Neural cell (in vitro differentiated cells): Measurements from ENCODE around the gene RBPJL.

Experiments
- RAD21 ChIP-seq: fragments of 450-650 bp; conservative IDR thresholded peaks from 2 replicates; pipeline ENCODE4 v1.6.1; 2014; ENCODE audit warnings: antibody characterized with exemption, mild to moderate bottlenecking, moderate library complexity
- TF ChIP-seq, protein P1 (sequence below): fragments of 450-650 bp; IDR thresholded peaks from 2 replicates; pipeline ENCODE4 v1.5.1; 2014; ENCODE audit warnings: antibody characterized with exemption, mild to moderate bottlenecking, moderate library complexity; ENCODE audit not compliant: poor library complexity, severe bottlenecking

DNA sequence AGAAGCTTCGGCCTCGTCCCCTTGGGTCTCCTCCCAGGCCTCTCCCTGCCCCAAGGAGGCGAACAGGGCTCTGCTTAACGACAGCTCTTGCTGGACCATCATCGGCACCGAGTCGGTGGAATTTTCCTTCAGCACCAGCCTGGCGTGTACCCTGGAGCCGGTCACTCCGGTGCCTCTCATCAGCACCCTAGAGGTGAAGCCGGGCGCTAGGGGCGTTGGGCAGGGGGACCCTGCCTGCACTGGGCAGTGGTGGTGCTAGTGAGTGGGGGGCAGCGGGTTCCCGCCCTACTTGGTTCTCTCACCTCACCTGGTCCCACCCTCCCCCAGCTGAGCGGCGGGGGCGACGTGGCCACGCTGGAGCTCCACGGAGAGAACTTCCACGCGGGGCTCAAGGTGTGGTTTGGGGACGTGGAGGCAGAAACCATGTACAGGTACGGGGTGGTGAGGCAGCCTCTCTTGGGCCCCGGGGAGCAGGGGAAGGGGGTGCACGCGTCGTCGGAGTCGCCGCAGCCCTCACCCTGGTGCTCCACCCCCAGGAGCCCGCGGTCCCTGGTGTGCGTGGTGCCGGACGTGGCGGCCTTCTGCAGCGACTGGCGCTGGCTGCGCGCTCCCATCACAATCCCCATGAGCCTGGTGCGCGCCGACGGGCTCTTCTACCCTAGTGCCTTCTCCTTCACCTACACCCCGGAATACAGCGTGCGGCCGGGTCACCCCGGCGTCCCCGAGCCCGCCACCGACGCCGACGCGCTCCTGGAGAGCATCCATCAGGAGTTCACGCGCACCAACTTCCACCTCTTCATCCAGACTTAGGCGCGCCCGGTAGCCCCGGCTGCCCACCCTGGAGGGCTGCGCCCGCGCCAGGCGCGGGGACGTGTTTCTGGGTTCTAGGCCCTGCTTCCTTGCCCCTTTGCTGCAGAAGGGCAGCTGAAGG lies 9.8 kb downstream of the RBPJL start:
- TF ChIP-seq, protein P1, sequence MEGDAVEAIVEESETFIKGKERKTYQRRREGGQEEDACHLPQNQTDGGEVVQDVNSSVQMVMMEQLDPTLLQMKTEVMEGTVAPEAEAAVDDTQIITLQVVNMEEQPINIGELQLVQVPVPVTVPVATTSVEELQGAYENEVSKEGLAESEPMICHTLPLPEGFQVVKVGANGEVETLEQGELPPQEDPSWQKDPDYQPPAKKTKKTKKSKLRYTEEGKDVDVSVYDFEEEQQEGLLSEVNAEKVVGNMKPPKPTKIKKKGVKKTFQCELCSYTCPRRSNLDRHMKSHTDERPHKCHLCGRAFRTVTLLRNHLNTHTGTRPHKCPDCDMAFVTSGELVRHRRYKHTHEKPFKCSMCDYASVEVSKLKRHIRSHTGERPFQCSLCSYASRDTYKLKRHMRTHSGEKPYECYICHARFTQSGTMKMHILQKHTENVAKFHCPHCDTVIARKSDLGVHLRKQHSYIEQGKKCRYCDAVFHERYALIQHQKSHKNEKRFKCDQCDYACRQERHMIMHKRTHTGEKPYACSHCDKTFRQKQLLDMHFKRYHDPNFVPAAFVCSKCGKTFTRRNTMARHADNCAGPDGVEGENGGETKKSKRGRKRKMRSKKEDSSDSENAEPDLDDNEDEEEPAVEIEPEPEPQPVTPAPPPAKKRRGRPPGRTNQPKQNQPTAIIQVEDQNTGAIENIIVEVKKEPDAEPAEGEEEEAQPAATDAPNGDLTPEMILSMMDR = no peak
- TF ChIP-seq RAD21 = no peak
